GM21786 (cell line): Measurements from ENCODE around the gene LCOR.
"Not testable (repeated sequence)": the region's sequence is repeated elsewhere in the genome, so short reads cannot be mapped to it uniquely, and the experiment has no call there.

Source experiments
- ATAC-seq: cut with Tn5 transposase; IDR thresholded peaks from one replicate; pipeline ENCODE4 v1.9.1; 2021; ENCODE audit not compliant: unreplicated experiment

The LCOR gene

GRCh38 chr10:97028832-97029178, 196.7 kb downstream of the LCOR start:
- no peak for ATAC-seq

DNA sequence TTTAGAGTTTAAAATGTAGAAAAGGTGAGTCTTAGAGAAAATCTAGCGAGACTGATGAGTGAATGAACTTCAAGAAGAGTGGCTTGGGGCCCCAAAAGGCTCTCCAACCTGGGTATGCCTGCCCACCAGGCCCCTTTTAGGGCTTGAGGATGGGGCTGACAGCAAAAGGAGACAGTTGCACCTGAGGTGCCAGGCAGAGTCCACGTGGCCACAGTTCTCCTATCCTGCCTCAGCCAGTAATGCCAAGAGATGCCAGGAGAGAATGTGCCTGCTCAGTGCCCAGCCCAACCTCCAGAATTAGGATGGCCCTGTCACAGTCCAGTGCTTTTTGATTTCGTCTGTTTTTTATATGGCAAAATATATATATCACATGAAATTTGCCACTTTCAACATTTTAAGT, 197.2 kb downstream of the LCOR start:
- ATAC-seq, result no peak

DNA sequence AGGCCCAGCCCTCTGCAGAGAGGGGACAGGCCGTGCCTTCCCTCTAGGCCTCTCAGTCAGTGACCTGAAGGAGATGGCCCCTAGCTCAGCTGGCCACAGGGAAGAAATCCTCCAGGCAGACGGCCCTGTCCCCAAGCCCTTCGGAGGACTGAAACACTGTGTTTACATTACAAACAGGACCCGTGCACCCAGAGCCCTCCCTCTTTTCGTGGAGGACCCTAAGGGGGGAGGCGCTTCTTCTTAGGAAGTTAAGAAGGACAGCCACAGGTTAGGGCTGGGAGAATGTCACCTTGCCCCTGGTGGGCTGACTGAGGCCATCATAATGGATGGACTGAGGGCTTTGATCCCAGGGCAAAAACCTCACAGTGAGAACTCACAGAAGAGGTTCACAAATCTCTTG, 198.8 kb downstream of the LCOR start:
- ATAC-seq, result no peak

DNA sequence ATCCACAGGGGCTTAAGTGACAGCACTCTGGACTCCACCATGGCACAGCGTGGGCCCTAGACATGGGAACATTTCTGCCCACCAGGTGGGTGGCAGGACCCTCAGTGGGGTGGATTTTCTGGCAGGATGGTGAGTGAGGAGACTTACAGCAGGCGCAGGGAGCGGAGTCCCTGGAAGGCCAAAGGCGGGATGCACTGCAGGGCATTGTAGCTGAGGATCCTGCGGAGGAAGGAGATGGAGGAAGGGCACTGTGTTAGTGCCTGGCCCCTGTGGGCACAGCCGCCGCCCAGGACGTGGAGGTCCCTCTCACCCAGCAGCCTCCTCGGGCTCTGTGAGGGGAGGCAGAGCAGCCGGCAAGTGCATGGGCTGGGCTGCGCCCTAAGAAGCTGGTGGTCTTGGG, 199.4 kb downstream of the LCOR start:
- ATAC-seq, result no peak

DNA sequence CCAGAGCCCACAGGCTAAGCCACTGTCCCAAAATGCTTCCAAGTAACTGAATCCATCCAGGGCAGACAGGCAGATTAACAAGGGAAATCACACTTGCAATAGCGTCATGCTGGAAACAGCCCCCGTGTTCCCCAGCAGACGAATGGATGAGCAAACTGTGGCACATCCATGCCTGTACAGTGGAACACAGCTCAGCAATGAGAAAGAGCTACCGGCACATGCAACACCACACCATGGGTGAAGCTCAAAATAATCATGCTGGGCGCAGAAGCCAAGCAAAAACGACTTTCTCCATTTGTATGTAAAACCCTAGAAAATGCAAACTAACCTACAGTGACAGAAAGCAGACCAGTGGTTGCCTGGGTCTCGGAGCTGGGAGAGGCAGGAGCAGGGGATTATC, 200.5 kb downstream of the LCOR start:
- ATAC-seq, result no peak

- ATAC-seq, result not testable (repeated sequence)
Measured at GRCh38 chr10:97033841-97034240, 201.7 kb downstream of the LCOR start.

DNA sequence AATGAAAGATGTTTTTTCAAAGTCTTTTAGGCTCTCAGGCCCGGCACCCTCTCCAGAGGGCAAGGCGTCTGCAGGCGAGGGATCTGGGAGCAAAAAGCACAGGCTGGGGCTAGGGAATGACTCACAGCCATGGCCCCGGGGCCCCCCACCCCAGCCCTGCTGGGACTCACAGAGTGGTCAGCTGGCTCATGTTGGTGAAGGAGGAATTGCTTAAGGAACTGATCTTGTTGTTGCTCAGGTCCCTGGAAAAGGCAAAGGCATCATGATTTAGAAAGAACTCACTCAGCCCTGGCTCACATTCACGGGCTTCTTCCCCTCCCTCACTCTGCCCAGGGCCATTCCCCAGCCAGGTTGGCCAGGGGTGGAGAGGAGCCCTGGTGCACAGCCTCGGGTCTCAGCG, 202.2 kb downstream of the LCOR start:
- ATAC-seq, result no peak

- ATAC-seq, result no peak
Measured at GRCh38 chr10:97034958-97035769, 203.1 kb downstream of the LCOR start.

GRCh38 chr10:97037365-97038361, 205.6 kb downstream of the LCOR start:
- ATAC-seq, result peak; percentile 80

DNA sequence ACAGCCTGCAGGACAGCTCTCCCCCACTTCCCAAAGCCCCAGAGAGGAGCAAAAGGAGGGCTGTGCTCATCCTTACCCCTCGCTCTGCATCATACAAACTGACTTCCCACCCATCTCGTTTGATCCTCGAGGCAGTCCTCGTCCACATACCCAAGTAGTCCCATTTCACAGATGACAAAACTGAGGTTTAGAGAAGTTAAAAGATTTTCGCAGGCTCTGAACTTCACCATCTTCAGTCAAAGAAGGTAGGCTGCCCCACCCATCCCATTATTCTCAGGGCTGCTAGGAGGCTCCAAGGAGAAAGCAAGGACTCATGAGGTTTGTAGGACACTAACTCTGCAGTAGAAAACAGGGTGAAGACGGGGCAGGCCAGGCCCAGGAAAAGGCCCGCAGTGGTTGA, 206.6 kb downstream of the LCOR start:
- no peak for ATAC-seq

GRCh38 chr10:97039538-97040247, 207.6 kb downstream of the LCOR start:
- no peak for ATAC-seq

DNA sequence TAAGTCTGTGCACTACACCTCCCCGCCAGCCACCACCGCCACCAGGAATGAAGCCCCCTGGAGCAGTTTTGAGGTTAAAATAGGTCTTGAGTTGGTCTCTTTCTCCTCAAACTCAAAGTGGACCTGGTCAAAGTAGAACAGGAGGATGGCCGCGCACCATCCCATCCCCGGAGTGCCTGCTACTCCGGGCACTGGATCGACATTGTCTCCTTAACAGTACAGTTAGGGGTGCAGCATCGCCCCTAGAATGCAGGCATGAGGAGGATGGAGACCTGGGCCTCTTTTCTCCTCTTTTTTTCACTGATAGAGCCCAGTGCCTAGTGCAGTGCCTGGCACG, 208.1 kb downstream of the LCOR start:
- no peak for ATAC-seq

- ATAC-seq, result no peak
Measured at GRCh38 chr10:97040706-97041105, 208.6 kb downstream of the LCOR start.

GRCh38 chr10:97042081-97042480, 210.0 kb downstream of the LCOR start:
- ATAC-seq, result no peak

DNA sequence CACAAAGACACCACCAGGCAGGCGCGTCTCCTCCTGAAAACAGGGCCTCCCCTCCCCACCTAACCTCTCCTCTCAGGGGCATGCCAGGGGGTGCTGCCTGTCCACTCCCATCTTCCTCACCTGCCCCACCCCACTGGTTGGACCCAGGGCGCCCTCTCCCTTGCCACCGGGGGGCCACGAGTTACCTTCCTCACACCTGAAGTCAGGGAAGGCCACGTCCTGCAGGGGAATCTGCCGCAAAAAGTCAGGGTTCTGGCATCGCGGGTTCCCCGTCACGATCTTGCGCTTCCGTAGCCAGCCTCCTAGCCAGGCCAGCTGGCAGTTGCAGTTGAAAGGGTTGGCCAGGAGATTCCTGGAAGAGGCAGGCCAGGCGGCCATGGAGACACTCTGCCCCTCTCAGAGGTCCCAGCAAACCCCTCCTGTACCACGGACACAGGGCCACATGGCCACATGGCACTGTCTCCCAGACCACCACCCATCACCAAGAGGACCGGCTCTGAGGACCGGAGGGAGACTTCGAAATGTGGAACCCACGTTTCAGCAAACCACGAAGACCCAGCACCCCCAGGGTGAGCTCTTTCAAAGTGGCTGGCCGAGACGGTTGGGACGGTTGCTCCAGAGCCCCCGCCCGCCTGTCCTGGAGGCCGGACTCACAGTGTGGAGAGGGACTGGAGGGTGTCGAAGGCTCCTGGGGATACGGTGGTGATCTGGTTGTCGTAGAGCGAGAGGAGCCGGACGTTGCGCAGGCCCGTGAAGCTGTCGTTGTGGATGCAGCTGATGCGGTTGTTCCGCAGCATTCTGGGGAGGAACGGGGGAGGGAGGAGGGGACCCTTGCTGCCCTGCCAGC, 210.8 kb downstream of the LCOR start:
- ATAC-seq, result no peak

- ATAC-seq, result no peak
Measured at GRCh38 chr10:97043563-97043855, 211.4 kb downstream of the LCOR start.
